COLO668 (cell line): ENCODE data around the gene LPP.
"Not testable (repeated sequence)": the region's sequence is repeated elsewhere in the genome, so short reads cannot be mapped to it uniquely, and the experiment has no call there.

Experiments
- DNase-seq: peaks from one replicate; lab custom pipeline; 2025; ENCODE audit not compliant: unreplicated experiment; lab: John Stamatoyannopoulos, UW

Gene LPP

DNA sequence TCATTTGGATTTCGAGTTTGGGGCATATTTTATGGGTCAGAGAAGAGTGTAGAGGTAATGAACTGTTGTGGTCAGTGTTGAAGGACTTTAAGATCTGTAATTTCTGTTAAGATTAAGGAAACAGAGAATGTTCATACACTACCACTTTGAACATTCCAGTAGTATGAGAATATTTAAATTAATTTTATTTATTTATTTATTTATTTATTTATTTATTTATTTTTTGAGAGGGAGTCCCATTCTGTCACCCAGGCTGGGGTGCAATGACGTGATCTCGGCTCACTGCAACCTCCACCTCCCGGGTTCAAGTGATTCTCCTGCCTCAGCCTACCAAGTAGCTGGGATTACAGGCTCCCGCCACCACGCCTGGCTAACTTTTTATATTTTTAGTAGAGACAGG is 459.8 kb downstream of the LPP start:
- not testable (repeated sequence) for DNase-seq

DNA sequence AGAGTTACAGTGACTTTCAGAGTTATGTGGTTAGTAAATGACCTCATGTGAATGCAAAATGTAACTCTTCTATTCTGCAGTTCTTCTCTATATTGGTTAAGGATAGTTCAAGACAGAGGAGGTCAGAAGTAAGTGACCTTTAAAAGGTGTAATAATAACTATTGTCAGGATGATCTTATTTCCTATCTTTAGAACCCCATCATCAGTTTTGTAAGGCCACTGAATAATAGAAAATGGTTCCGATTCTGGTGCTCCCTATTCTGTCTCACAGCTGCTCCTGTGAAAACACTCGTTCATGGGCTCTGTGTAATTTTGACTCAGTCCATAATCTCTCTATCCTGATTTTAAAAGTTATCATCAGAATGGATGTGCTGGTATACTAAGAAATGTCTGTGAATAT is 463.3 kb downstream of the LPP start:
- no peak for DNase-seq

DNA sequence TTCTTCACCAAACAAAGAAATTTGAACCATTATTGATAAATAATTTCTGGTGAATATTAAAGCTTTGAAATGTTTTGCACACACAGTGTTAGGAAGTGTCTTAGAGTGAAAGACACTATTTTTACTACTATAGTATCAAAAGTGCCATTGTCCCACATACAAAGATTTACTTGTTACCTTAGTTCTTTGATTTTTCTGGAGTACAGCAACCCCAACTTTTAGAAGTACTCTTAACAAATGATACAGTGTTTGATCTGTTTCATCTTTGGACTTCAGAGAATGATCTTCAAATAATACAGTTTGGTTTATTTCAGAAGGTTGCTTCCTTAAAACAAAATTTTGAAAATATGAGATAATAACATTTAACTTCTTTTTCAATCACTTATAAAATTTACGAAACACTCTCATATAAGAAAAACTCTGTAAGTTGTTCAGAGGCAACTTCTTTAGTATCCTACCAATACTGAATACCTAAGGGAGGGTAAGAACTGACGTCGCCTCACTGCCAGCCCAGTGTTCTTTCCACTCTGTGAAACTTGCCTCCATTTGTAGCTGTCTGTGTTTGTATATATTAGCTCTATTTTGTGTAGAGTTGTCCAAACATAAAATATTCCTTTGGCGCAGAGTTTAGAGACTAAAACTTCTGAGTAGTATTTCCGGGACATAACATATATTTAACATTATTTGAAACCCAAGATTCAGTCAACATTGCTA is 464.2 kb downstream of the LPP start:
- DNase-seq: no peak

DNA sequence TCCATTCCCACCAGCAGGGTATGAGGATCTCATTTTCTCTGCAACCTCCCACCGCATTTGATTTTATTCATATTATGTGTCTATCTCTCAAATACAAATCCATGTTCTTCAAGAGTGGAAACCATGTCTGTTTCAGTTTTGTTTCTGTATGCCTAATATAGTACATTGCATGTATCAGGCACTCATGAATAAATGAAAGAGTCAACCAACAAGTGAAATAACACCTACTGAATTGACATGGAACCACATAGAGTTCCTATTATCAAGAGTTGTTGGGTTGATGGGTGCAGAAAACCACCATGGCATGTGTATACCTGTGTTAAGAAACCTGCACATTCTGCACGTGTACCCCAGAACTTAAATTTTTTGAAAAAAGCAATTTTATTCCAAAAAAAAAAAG is 466.8 kb downstream of the LPP start:
- no peak for DNase-seq

DNA sequence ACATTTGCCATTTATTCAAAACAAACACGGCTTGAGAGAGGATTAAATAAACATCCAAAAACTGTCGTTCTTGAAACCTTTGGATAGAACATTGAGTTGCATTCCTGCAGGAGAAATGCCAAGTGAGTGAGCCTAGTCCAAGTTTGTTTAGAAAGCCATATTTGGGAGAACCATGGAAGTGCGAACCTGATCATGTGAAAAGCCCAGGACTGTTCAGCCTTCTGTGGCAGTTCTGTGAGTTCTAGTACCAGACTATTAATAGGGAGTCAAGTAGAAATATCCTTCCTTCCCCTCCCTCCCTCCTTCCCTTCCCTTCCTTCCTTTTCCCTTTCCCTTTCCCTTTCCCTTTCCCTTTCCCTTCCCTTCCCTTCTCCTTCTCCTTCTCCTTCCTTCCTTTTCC is 470.4 kb downstream of the LPP start:
- no peak for DNase-seq

DNA sequence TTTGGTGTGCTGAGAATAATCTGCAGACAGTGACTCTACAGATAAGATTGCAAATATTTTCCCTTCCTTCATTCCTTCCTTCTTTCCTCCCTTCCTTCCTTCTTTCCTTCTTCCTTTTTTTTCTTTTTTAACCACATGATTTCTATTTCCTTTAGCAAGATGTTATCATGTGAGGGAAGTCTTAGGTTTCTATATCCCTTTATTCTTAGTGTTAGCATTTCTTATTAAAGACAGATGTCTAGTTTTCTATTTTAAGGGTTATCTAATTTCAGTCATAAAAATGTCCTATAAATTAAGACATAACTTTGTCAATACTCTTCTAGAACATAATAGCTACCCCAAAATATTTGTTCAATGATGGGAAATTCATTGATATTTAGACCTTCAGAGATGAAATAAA is 470.9 kb downstream of the LPP start:
- no peak for DNase-seq

DNA sequence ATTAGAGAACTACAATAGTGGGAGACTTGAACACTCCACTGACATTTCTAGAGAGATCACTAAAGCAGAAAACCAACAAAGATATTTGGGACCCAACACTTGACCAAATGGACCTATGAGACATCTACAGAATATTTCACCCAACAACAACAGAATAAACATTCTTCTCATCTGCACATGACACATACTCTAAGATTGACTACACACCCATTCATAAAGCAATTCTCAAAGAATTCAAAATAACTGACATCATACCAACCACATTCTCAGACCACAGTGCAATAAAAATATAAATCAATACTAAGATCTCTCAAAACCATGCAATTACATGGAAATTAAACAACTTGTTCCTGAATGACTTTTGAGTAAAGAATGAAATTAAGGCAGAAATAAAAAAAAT is 473.7 kb downstream of the LPP start:
- DNase-seq: no peak

DNA sequence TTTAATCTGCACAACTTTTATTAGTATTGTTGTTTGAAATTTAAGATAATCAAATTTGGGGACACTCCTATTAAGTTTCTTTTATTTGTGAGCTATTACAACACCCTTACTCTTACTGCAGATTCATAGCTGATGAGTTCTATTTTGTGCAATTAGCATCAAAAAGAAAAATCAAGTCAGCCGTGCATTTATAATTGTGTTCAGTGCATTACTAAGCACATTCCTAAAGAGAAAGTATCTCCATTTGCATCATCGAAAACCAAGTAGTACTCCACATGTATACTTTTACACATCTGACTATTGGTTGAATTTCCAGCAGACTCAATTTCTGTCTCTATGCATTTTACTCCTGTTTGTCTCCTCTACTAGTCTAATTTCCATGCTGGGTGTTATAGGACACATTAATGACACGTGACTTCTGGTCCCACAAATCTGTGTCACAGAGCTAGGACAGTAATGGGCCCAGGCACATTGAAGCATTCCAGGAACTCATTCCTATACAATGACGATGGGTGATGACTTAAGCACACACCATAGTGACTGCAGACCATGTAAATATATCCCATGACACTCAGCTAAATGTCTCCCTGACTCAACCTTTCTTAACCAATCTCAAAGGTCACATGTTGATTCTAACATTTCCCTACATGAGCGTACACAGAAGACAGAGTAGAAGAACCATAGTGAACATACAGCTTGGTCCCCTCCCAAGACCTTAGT is 477.5 kb downstream of the LPP start:
- no peak for DNase-seq

DNA sequence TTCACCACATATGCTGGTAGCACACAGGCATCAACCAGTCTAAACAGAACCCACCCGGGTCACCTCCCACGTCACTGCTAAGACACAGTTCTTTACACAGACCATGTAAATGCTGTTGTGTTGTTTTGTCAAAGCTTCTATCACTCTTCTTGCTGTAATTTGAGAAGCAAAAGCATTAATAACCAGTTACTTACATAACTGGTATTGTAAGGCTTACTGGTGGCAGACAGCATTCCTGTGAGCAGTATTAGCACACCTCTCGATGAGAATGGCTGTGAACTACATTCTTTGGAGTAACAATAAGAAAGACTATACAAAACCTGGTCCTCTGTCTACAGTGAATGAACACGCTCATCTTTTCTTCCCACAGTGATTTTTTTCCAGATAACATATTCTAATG is 479.2 kb downstream of the LPP start:
- DNase-seq: no peak

DNA sequence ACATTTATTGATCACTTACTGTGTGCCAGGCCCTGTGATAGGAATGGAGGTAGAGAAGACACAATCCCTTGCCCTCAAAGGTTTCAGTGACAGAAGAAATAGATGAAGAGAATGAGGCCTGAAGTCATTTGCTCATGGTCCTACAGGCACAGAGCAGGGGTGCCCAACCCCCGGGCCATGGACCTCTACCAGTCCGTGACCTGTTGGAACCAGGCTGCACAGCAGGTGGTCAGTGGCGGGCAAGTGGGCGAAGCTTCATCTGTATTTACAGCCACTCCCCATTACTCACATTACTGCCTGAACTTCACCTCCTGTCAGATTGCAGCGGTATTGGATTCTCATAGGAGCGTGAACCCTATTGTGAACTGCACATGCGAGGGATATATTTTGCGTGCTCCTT is 480.3 kb downstream of the LPP start:
- no peak for DNase-seq

DNA sequence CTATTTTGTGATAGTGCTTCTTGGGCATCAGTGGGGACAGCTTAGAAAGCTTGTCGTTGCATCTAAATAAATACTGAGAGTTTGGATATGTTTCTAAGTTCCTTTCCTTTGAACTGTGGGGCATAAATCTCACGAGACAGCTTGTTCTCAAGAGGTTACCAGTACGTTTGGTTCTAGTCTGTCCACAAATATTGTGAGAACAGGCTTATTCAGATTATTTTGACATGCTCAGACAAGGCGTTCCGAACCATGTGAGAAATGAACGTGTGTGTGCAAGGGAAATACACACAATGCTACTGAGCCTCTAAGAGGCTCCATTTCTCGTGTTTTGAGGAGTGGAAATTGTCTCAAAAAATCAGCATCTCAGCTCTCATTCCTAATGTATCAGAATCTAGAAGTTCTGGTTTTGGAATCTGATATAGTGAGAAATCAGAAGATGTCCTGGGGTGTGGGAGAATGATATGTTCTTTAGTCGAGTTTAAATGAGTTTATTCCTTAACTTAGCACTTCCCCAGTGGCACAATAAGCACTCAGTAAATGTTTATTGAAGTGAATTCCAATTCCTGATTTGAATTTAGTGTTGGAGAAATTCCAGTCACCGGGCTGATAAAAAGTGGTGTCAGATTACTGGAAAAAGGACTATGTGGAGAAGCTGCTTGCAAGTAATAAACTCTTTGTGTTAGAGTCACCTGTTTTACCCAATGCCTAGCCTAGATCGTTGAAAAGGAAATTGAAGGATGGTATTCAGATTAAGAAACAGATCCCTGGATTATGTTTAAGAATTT is 481.5 kb downstream of the LPP start:
- no peak for DNase-seq

DNA sequence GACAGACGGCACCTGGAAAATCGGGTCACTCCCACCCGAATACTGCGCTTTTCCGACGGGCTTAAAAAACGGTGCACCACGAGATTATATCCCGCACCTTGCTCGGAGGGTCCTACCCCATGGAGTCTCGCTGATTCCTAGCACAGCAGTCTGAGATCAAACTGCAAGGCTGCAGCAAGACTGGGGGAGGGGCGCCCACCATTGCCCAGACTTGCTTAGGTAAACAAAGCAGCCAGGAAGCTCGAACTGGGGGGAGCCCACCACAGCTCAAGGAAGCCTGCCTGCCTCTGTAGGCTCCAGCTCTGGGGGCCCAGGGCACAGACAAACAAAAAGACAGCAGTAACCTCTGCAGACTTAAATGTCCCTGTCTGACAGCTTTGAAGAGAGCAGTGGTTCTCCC is 482.3 kb downstream of the LPP start:
- not testable (repeated sequence) for DNase-seq

DNA sequence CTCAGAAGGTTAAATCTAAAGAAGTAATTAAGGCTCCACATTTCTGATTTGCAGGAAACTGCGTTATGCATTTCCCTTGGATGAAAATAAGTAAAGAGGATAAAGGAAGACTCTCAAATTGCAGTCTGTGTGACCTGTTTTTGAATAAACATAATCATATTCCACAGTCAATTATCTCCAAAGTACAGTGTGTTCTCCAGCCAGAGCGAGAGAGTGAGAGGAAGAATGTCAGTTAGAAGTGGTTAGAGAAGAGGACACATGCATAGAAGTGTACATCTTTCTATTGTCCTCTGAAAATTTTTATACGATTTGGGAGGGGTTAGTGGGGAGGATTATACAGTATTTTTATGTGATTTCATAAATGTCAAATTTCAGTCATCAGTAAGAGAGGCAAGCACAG is 487.1 kb downstream of the LPP start:
- DNase-seq: no peak

DNA sequence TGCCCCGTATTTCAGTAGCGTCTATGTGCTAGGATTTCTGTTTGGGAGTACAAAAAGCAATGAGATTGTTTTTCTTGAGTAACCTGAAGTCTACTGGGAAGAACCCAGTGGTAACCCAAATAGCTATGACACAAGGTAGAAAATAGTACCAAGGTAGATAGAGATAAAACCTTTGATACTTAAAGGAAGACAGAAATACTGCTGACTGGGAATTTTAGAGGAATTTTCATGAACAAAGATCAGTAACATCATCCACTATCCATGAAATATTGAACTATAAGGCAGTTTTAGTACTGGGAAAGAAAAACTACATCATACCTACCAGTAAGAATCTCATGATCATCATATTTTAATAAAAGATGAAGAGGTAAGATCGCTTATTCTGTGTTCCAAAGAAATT is 489.8 kb downstream of the LPP start:
- no peak for DNase-seq

DNA sequence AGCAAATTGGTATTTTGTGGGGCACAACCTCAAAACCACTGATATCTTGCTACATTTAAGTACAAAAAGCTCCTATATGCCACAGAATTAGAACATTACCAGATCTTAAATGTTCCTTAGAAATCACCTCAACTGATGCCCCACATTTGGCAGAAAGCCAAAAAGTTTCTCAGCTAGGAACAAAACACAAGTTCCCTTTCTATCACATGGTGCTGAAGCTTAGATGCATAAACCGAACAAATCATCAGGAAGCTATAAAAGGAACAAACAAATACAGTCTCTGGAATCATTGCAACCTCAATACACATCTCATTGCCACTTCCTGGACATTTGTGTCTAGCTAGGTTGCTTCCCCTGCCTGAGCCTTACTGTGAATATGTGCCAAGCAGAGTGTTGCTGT is 492.6 kb downstream of the LPP start:
- no peak for DNase-seq

DNA sequence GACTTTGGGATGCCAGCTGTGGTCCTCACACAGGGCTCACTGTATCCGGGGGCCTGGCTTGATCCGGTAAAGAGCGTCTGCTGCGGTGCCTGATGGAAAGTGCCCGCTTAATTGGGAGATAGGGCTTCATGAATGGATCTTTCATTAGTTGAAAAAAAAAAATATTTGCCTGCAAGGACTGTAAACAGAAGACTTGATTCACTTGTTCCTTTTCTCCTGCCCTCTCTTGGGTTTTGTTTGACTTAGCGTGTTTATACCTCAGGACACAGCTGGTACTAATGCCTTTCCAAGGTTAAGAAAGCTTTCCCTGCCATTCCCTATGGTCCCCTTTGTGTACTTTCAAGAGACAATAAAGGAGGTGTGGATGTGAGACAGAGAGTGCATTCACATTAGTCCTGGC is 493.3 kb downstream of the LPP start:
- no peak for DNase-seq

DNA sequence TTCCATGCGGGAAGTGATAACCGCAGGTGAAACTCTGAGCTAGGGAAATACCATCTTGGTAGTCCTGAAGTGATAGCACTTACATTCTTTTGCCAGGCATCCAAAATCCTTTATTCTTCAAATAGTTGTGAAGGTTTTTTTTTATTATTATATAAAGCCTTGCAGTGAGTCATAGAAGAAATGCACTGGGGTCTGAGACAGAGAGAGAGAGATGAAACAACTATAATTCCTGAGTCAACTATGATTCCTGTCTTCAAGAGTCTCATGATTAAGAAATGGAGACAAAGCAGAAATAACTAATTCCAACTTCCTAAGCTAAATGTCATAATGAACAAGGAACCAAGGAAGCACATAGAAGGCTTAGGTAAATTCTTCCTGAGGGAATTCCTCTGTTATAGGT is 495.6 kb downstream of the LPP start:
- DNase-seq: no peak

DNA sequence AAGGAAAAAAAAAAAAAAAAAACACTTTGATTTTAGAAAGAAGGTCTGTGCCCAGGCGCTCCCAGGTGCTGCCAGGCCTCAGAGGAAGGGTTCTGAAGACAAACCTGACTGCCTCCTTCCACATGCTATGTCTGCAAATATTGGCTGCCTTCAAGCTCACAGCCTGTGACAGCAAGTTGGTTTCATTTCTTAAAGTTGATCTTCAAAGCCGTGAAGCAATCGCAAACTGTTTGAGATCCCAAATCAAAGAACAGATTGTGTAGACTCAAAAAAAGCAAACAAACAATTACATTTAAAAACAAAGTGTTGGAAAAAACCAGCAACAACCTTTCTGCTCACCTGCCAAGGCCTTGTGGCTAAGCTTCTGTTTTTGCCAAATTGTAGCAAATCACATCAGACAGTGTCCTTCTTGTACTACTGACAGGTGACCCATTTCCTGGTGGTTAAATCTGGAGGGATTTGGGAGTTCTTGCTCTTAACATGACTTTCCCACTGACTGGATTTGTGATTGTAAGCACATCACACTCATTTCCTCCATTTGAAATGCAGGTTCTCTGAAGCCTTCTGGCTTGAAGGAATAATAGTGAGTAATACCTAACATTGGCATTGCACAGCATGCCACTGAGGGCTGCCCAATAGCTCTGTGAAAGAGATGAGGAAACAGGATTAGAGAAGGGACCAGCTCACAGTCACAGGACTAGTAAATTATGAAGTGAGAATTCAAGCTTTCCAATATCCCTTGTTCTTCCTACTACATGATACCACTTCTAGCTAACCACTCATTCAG is 502.4 kb downstream of the LPP start:
- DNase-seq: no peak

DNA sequence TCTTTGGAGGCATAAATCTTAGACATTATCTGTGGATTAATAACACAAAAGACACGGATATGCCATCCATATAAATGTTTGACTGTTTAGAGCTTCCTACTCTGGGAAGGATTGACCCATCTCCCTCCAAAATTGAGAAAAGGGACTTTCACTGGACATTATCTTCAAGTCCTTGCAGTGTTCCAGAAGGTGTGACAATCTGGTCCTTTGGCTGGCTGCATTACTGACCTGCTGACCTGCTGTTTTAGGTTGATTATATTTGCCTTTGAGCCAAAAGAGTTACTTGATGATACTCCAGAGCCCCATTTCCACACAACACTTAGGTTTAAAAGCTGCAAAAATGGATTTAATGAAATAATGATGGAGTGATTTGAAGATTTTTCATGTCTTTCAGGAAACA is 504.6 kb downstream of the LPP start:
- no peak for DNase-seq

DNA sequence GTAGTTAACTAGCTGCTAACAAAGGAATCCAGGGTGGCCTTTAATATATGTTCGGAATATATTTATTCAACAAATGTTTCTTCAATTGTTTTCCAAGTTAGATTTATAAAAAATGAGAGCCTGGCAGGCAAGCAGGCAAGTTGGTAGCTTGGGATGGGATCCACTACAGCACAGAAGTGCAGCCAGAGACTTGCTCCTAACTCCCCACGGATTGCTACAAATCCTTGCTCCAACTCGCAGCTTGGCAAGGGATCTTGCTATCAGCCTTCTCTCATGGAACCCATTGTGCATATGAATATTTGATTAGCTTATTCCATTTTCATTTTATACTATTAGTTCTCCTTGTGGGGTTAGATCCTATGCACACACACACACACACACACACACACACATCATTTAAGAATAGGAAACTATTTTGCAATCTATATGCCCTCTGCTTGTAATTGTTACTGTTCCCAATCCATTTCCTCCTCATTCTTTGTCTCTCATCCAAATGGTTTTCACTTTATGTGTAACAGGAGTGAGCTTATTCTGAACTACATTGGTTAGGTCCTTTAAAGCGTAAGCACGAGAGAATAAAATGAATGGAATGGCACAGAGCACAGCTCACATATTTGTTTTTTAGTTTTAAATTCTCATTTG is 505.6 kb downstream of the LPP start:
- DNase-seq: no peak

DNA sequence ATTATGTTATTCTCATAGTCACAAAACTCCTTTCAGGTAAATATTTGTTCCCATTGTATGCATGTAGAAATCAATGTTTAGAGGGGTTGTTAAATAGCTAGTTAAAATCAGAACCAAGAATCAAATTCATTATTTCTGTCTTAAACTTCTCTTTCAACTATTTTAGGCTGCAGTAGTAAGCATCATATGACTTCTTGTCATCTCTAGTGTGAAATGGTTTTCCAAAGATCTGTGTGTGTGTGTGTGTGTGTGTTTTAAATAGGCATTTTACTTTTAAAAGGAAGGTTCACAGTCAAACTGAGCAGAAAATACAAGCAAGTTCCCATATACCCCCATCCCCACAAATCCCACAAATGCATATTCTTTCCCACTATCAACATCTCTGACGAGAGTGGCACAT is 506.5 kb downstream of the LPP start:
- DNase-seq: no peak
